Vagina (tissue), 2 donors: ENCODE results near the gene GNG4. TPM values are rescaled to one million over a fixed set of nuclear protein-coding genes. Genes with fewer than 3 reads are reported as not detected.
A peak's percentile ranks its signal among the peaks of the same experiment; 100 is the strongest.
"Not testable (repeated sequence)": the region's sequence is repeated elsewhere in the genome, so short reads cannot be mapped to it uniquely, and the experiment has no call there.

ENCODE experiments used
- DNase-seq, 2 donors: peaks; one replicate each; pipeline ENCODE4 v3.0.0-alpha.2; 2017; ENCODE audit errors: extremely low spot score in 2 of 2
- H3K27ac ChIP-seq: fragments of 200-600 bp; sonication (generic); one replicate; pipeline ENCODE4 v1.5.1; 2019
- H3K27me3 ChIP-seq: fragments of 200-600 bp; sonication (generic); one replicate; pipeline ENCODE4 v1.5.1; 2019
- H3K36me3 ChIP-seq, 2 donors: fragments of 200-600 bp; sonication (generic); one replicate each; pipeline ENCODE4 v1.5.1; 2017 to 2019
- H3K4me1 ChIP-seq: fragments of 200-600 bp; sonication (generic); one replicate; pipeline ENCODE4 v1.5.1; 2019
- H3K4me3 ChIP-seq, 2 donors: fragments of 200-600 bp; sonication (generic); 1 replicate in 1 of 2; 2 replicates in 1 of 2; pipeline ENCODE4 v1.5.1; 2016 to 2019
- H3K9me3 ChIP-seq: fragments of 200-600 bp; sonication (generic); one replicate; pipeline ENCODE4 v1.5.1; 2019
- POLR2A ChIP-seq, 2 donors: fragments of 450-650 bp; IDR thresholded peaks; one replicate each; pipeline ENCODE4 v1.6.1; 2017; ENCODE audit warnings: antibody characterized with exemption in 2 of 2, mild to moderate bottlenecking in 2 of 2, moderate library complexity in 2 of 2
- POLR2AphosphoS5 ChIP-seq, 2 donors: sonication (generic); formaldehyde crosslinking; IDR thresholded peaks; one replicate each; pipeline ENCODE4 v1.9.0; 2017; ENCODE audit warnings: antibody characterized with exemption in 2 of 2, mild to moderate bottlenecking in 2 of 2, low read depth in 1 of 2; ENCODE audit not compliant: insufficient read depth in 1 of 2
- intact Hi-C: fragments of 100-400 bp; cut with DNase I; formaldehyde crosslinking; loops from one replicate; pipeline ENCODE4 v1.15.1; 2023
- total RNA-seq: library from RNA; depleted of rRNA; stranded (reverse); fragments of >200 nt; gene quantifications from one replicate; pipeline ENCODE4 v1.2.3, GENCODE V29; 2016
- TF ChIP-seq, protein P1 (sequence below), 3 experiments: fragments of 450-650 bp in 2 of 3; fragments of 200-600 bp in 1 of 3; sonication (generic) in 1 of 3; IDR thresholded peaks; one replicate each; pipeline ENCODE4 v1.5.1; 2017 to 2019; ENCODE audit warnings: antibody characterized with exemption in 3 of 3, mild to moderate bottlenecking in 2 of 3, moderate library complexity in 2 of 3

GNG4 gene
- total RNA-seq, 1 donor from 2014 or later, result 6.6 TPM

DNA sequence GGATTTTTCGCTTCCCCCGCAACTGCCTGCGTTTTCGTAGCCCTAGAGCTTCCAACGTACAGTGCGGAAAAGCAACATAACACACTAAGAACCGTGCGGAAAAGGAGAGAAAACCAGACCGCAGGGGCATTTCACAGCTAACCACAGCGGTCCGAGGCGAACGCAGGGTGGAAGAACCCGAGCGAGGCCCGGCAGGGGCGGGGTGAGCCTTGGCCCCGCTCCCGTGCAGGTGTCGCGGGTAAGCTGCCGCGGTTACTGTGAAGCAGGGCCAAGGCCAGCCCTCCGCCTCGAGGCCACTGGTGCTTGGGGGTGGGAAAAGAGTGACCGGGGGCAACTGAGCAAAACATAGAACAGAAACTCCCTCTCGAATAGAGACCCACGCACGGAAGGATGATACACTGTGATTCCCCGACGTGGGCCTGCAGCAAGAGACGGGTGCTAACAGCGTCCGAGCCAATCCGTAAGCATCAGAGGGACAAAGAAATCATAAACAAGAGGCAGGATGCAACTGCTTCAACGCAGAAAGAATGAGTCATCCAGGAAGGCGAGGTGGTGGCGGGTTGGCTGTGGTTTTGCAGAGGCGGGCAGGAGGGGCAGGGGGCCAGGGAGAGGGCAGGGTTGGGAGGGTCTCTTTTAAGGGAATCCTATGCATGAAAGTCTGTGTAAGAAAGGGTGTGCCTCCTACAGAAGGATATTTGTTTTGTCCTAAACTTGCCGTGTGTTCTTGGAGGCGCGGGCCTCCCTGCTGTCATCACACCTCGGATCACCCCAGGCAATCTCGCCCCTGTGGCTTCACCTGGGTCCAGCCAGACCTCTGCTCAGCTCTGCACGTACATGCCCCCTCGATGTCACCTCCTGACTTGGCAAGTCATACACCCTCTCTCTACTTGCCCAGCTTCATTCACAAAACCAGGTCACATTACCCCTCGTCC, 7.3 kb downstream of the GNG4 start:
- H3K36me3 ChIP-seq, result no peaks in the 10 kb centered on the region
- H3K27me3 ChIP-seq, result no peaks in the 10 kb centered on the region
- no peaks in the 10 kb centered on the region for H3K9me3 ChIP-seq
- peak in 1 of 2 donors; percentile 42 for DNase-seq
- TF ChIP-seq, protein P1, sequence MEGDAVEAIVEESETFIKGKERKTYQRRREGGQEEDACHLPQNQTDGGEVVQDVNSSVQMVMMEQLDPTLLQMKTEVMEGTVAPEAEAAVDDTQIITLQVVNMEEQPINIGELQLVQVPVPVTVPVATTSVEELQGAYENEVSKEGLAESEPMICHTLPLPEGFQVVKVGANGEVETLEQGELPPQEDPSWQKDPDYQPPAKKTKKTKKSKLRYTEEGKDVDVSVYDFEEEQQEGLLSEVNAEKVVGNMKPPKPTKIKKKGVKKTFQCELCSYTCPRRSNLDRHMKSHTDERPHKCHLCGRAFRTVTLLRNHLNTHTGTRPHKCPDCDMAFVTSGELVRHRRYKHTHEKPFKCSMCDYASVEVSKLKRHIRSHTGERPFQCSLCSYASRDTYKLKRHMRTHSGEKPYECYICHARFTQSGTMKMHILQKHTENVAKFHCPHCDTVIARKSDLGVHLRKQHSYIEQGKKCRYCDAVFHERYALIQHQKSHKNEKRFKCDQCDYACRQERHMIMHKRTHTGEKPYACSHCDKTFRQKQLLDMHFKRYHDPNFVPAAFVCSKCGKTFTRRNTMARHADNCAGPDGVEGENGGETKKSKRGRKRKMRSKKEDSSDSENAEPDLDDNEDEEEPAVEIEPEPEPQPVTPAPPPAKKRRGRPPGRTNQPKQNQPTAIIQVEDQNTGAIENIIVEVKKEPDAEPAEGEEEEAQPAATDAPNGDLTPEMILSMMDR (IDR thresholded peaks at IDR 0.05), result no peak
- TF ChIP-seq POLR2A (IDR thresholded peaks at IDR 0.05), result no peak
- TF ChIP-seq POLR2AphosphoS5 (IDR thresholded peaks at IDR 0.05; ENCODE audit: insufficient read depth in 1 of 2, low read depth in 1 of 2), result peak in 1 of 2 donors; percentile 20
- intact Hi-C loops, result no loop called here
- H3K4me1 ChIP-seq, result no peaks in the 10 kb centered on the region
- no peak overlapping the region for H3K27ac ChIP-seq
- no peak overlapping the region for H3K4me3 ChIP-seq

DNA sequence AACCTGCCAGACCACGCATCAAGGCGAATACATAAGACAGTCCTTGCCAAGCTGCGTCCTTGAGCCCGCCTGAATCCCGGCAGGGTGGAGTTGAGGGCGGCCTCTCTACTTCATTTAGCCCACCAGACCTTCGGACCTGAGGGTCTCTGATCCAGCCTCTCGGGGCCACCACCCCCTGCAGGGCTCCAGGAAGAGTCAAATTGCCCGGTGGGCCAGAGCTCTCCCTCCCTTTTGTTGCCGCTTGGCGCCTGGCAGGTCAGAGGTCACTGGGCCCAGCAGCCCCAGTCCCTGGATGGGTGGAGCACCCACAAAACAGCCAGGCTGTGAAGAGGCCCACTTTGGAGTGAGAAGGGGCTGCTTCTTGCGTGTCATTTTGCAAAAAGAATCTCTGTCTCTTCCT, 9.0 kb downstream of the GNG4 start:
- Histone ChIP-seq H3K27me3 (no peaks in the 10 kb centered on the region), H3K9me3 (no peaks in the 10 kb centered on the region), H3K4me1 (no peaks in the 10 kb centered on the region), H3K4me3 (no peak overlapping the region), H3K27ac (no peak overlapping the region), H3K36me3 (no peaks in the 10 kb centered on the region)
- TF ChIP-seq, protein P1 (IDR thresholded peaks at IDR 0.05), result no peak
- no peak for TF ChIP-seq POLR2A (IDR thresholded peaks at IDR 0.05)
- TF ChIP-seq POLR2AphosphoS5 (IDR thresholded peaks at IDR 0.05; ENCODE audit: insufficient read depth in 1 of 2, low read depth in 1 of 2), result no peak
- DNase-seq, result peak; percentile 40 to 91
- intact Hi-C loops, result no loop called here

DNA sequence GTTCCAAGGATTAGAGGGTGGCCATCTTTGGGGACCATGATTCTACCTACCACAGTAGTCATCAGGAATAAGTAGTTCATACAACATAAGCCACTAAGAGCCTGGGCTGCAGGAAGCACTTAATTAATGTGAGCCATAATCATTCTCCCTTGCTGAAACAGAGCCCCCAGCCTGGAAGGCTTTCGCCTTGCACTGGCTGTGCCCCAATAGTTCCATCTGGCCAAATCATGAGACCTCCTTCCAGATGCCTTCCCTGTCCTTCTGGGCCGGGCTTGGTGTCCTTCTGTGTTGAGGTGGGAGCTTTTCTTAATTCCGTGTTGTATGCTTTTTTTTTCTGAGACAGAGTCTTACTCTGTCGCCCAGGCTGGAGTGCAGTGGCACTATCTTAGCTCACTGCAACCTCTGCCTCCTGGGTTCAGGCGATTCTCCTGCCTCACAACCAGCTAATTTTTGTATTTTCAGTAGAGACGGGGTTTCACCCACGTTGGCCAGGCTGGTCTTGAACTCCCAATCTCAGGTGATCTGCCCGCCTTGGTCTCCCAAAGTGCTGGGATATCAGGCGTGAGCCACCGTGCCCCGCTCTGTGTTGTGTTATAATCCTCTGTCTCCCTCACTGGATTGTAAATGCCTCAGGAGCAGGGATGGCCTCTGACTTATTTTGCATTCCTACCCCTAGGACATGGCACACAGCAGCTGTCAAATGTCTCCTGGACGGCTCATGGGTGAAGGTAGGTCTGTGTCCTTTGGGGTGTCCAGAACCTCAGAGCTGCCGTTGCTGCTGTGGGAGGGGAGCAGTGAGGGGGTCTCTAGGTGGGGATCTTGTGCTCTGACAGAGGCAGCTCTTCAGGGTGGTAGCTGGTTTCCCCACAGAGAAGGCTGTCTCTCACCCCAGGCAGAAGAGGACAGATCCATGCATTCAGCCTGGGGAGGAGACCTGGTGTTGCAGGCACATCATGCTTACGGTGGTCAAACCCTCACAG, 10.1 kb downstream of the GNG4 start:
- intact Hi-C loops, result no loop called here
- peak; percentile 52 to 79 for DNase-seq
- Histone ChIP-seq H3K27ac (no peak overlapping the region), H3K9me3 (no peaks in the 10 kb centered on the region), H3K4me1 (no peaks in the 10 kb centered on the region), H3K4me3 (no peak overlapping the region), H3K27me3 (no peaks in the 10 kb centered on the region), H3K36me3 (no peaks in the 10 kb centered on the region)
- TF ChIP-seq POLR2AphosphoS5 (IDR thresholded peaks at IDR 0.05; ENCODE audit: insufficient read depth in 1 of 2, low read depth in 1 of 2) (no peak), POLR2A (IDR thresholded peaks at IDR 0.05) (no peak)
- TF ChIP-seq, protein P1 (IDR thresholded peaks at IDR 0.05), result no peak

DNA sequence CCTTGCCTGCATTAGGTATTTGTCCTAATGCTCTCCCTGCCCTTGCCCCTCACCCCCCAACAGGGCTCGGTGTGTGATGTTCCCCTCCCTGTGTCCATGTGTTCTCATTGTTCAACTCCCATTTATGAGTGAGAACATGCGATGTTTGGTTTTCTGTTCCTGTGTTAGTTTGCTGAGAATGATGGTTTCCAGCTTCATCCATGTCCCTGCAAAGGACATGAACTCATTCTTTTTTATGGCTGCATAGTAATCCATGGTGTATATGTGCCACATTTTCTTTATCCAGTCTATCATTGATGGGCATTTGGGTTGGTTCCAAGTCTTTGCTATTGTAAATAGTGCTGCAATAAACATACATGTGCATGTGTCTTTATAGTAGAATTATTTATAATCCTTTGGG, 11.0 kb downstream of the GNG4 start:
- H3K27me3 ChIP-seq, H3K9me3 ChIP-seq, H3K4me3 ChIP-seq, H3K27ac ChIP-seq, H3K4me1 ChIP-seq, DNase-seq, H3K36me3 ChIP-seq, intact Hi-C loops: not testable (repeated sequence)

DNA sequence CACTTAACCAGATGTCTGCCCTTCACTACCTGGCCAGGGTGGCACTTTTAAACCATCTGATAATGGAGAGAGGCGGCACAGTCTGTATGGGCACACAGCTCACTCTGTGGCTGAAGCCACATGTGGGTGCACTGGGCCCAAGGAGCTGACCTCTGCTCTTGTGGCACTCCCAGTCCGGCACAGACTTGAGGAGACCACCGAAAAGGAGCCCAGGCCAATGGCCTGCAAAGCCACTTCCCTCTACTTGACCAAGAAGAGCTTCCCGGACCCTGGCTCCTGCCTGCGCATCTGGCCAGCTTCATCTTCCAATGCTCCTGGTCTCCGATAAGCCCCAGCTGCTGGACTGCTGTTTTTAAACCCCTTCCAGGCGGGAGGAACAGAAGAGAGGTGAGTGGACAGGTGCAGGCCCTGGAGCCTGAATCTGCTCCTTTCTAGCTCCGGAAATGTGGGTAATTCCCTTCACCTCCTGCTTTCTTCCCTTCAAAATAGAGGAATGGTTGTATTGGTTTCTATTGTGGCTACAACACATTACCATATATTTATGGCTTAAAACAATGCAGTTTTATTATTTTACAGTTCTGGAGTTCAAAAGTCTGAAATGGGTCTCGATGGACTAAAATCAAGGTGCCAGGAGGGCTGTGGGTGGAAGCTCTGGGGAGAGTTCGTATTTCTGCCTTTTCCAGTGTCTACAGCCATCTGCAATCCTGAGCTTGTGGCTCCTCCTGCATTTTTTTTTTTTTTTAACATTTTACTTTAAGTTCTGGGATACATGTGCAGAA, 11.6 kb downstream of the GNG4 start:
- H3K27ac ChIP-seq, result no peak overlapping the region
- no peaks in the 10 kb centered on the region for H3K27me3 ChIP-seq
- H3K4me1 ChIP-seq, result no peaks in the 10 kb centered on the region
- no peaks in the 10 kb centered on the region for H3K36me3 ChIP-seq
- no peak overlapping the region for H3K4me3 ChIP-seq
- DNase-seq, result no peak
- no peak for TF ChIP-seq POLR2A (IDR thresholded peaks at IDR 0.05)
- TF ChIP-seq, protein P1 (IDR thresholded peaks at IDR 0.05), result no peak
- no peak for TF ChIP-seq POLR2AphosphoS5 (IDR thresholded peaks at IDR 0.05; ENCODE audit: insufficient read depth in 1 of 2, low read depth in 1 of 2)
- intact Hi-C loops, result no loop called here
- no peaks in the 10 kb centered on the region for H3K9me3 ChIP-seq
